Activated naive CD8-positive, alpha-beta T cell (primary cell): ENCODE results near the gene CEMP1.

Experiments
- H3K27ac Mint-ChIP-seq: one replicate; pipeline ENCODE4 v1.8.0; 2021; ENCODE audit warnings: mixed read lengths
- H3K27me3 Mint-ChIP-seq: one replicate; pipeline ENCODE4 v1.8.0; 2021; ENCODE audit warnings: mixed read lengths
- H3K36me3 Mint-ChIP-seq: one replicate; pipeline ENCODE4 v1.8.0; 2021; ENCODE audit warnings: mixed read lengths
- H3K4me1 Mint-ChIP-seq: one replicate; pipeline ENCODE4 v1.8.0; 2021; ENCODE audit warnings: low read depth, mixed read lengths
- H3K4me3 Mint-ChIP-seq: one replicate; pipeline ENCODE4 v1.8.0; 2021; ENCODE audit warnings: mild to moderate bottlenecking, mixed read lengths
- H3K9me3 Mint-ChIP-seq: one replicate; pipeline ENCODE4 v1.8.0; 2021; ENCODE audit warnings: low read depth, mixed read lengths

Gene CEMP1

DNA sequence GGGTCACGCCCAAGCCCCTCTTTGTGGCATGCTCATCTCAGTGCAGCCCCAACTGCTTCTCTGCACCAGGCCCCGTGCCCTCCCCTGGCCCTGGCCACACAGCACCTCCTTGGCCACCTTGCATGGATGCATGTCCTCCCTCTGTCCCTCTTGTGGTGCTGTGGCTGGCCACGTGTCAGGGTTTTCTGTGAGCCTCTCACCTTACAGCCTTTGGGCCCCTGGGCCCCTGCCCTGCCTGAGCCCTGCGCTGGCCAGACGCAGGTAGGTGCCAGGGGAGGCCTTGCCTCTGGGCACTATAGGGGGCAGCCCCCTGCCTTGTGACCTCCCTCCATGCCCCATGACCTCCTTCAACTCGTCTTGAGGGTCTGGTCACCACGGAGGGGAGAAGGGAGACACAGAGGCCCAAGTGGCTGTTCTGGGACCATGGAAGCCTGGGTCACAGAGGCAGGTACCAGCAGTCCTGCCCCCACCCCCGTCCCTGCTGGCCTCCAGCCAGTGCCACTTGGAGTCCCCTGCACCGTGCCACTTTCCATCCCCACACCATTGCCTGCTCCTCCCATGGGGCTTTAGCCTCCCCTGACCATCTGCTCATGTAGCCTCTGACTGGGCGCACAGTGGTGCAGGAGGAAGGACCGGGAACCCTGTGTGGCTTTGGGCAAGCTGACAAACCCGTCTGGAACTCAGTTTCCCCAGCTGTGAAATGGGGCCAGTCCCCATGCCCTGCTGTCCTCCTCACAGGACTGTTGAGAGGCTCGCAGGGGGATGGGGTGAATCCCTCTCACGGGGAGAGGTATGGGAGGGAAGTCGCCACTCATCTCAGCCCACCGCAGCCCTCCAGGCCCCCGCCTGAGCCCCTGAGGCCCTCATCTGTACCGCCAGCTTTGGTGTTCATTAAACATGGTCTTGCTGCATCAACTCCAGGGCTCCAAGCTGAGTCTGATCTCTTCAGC, 29.0 kb downstream of the CEMP1 start:
- no peaks in the 10 kb centered on the region for H3K36me3 Mint-ChIP-seq
- H3K27ac Mint-ChIP-seq = no peak overlapping the region
- no peaks in the 10 kb centered on the region for H3K9me3 Mint-ChIP-seq
- H3K4me1 Mint-ChIP-seq = no peaks in the 10 kb centered on the region
- H3K27me3 Mint-ChIP-seq = no peaks in the 10 kb centered on the region
- no peak overlapping the region for H3K4me3 Mint-ChIP-seq

GRCh38 chr16:2500918-2501750, 30.1 kb downstream of the CEMP1 start:
- Mint-ChIP-seq H3K9me3 (no peaks in the 10 kb centered on the region), H3K36me3 (no peaks in the 10 kb centered on the region), H3K27ac (no peak overlapping the region), H3K4me3 (no peak overlapping the region), H3K4me1 (no peaks in the 10 kb centered on the region), H3K27me3 (no peaks in the 10 kb centered on the region)

DNA sequence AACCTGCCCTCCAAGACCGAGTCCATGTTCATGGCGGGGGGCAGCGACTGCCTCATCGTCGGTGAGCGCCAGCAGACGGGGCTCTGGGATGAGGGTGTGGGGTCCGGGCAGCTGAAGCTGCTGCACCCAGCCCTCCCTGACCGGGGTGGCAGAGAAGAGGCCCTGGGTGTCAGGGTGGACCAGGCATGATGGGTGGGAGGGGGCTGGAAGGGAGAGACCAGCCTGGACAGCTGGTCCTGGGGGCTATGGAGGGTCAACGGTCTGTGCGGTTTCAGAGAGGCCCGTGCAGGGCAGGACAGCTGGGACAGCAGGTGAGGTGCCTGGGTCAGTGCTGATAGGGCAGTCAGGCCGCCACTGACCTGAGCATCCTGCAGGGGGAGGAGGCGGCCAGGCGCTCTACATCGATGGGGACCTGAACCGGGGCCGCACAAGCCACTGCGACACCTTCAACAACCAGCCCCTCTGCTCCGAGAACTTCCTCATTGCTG, 30.7 kb downstream of the CEMP1 start:
- no peaks in the 10 kb centered on the region for H3K27me3 Mint-ChIP-seq
- no peak overlapping the region for H3K27ac Mint-ChIP-seq
- no peaks in the 10 kb centered on the region for H3K36me3 Mint-ChIP-seq
- no peak overlapping the region for H3K4me3 Mint-ChIP-seq
- no peaks in the 10 kb centered on the region for H3K9me3 Mint-ChIP-seq
- no peaks in the 10 kb centered on the region for H3K4me1 Mint-ChIP-seq

DNA sequence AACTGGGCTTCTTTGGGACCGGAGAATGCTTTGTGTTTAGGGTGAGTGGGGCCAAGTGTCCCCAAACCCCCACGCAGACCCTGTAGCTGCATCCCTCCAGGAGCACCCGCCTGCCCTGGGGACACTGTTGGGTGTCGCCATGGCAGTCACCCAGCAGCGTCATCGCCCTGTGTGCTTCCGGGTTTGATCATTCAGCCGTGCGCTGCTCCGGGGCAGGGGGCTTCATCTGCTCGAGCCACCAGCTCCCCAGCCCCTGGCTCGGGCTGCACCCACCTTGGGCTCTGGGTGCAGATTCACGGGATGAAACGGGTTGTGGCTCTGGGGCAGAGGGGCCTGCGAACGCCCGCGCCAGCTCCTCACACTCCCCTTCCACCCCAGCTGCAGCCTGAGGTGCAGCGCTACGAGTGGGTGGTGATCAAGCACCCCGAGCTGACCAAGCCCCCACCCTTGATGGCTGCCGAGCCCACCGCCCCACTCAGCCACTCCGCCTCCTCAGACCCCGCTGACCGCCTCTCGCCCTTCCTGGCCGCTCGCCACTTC, 31.2 kb downstream of the CEMP1 start:
- H3K36me3 Mint-ChIP-seq = no peaks in the 10 kb centered on the region
- no peak overlapping the region for H3K27ac Mint-ChIP-seq
- H3K4me1 Mint-ChIP-seq = no peaks in the 10 kb centered on the region
- H3K4me3 Mint-ChIP-seq = no peak overlapping the region
- H3K9me3 Mint-ChIP-seq = no peaks in the 10 kb centered on the region
- H3K27me3 Mint-ChIP-seq = no peaks in the 10 kb centered on the region

GRCh38 chr16:2499454-2499853, 31.8 kb downstream of the CEMP1 start:
- no peaks in the 10 kb centered on the region for H3K27me3 Mint-ChIP-seq
- no peak overlapping the region for H3K4me3 Mint-ChIP-seq
- H3K27ac Mint-ChIP-seq = no peak overlapping the region
- no peaks in the 10 kb centered on the region for H3K36me3 Mint-ChIP-seq
- H3K4me1 Mint-ChIP-seq = no peaks in the 10 kb centered on the region
- no peaks in the 10 kb centered on the region for H3K9me3 Mint-ChIP-seq

DNA sequence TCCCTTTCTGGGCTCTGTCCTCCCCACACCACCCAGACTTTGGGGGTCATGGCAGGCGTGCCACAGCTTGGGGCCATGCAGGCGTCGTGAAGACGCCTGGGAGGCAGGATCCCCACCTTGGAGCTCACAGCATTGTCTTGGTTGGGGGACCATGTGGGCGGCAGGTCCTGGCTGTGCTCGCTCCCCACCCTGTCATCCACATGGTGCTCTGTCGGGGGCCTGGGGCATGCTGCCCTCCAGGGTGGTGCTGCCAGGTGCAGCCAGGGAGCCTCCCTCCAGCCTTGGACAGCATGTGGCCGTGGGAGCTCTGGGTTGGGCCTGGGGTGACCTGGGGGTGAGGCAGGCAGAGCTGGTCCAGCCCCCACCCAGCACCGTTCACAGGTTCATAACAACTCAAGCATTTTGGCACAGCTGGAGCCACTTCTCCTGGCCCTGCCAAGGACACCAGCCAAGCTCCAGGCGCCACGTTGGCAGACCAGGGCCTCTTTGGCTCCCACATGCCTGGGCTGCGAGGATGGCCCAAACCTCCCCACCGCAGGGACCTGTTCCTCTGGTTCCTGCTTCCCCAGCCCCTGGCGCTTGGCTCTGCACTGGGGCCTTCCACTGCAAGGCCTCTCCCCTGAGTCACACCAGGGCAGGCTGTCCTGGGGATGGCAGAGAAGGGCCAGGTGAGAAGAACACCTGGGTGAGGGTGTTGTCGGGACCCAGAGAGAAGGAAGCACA, 32.5 kb downstream of the CEMP1 start:
- Mint-ChIP-seq H3K27me3 (no peaks in the 10 kb centered on the region), H3K9me3 (no peaks in the 10 kb centered on the region), H3K27ac (no peak overlapping the region), H3K4me3 (no peak overlapping the region), H3K4me1 (no peaks in the 10 kb centered on the region), H3K36me3 (no peaks in the 10 kb centered on the region)

- no peaks in the 10 kb centered on the region for H3K9me3 Mint-ChIP-seq
- no peak overlapping the region for H3K27ac Mint-ChIP-seq
- no peaks in the 10 kb centered on the region for H3K36me3 Mint-ChIP-seq
- no peaks in the 10 kb centered on the region for H3K27me3 Mint-ChIP-seq
- no peak overlapping the region for H3K4me3 Mint-ChIP-seq
- H3K4me1 Mint-ChIP-seq = no peaks in the 10 kb centered on the region
Observed at GRCh38 chr16:2497695-2498484, 33.3 kb downstream of the CEMP1 start.

DNA sequence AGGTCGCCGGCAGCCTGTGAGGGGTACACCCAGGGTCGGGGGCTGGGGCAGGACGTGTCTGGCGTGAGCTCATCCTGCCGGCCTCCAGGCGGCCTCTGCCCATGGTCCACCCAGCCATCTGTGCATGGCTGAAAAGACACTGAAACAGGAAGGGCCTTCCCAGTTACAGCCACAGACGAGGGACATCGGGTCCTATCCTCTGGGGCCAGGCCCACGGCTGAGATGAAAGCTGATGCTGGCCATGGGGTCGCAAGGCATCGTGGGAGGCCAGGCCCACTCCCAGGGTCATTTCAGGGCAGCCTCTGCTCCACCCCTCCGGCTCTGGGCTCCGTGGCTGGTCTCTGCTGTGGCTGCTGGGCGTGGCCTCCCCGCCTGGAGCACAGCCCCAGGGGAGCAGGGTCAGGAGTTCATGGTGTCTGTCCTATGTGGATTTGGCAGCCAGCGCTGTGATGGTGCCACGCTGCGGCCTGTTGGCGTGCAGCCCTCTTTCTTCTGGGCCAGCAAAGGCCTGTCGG, 34.0 kb downstream of the CEMP1 start:
- Mint-ChIP-seq H3K4me1 (no peaks in the 10 kb centered on the region), H3K9me3 (no peaks in the 10 kb centered on the region), H3K36me3 (no peaks in the 10 kb centered on the region), H3K27me3 (no peaks in the 10 kb centered on the region), H3K4me3 (no peak overlapping the region), H3K27ac (no peak overlapping the region)

DNA sequence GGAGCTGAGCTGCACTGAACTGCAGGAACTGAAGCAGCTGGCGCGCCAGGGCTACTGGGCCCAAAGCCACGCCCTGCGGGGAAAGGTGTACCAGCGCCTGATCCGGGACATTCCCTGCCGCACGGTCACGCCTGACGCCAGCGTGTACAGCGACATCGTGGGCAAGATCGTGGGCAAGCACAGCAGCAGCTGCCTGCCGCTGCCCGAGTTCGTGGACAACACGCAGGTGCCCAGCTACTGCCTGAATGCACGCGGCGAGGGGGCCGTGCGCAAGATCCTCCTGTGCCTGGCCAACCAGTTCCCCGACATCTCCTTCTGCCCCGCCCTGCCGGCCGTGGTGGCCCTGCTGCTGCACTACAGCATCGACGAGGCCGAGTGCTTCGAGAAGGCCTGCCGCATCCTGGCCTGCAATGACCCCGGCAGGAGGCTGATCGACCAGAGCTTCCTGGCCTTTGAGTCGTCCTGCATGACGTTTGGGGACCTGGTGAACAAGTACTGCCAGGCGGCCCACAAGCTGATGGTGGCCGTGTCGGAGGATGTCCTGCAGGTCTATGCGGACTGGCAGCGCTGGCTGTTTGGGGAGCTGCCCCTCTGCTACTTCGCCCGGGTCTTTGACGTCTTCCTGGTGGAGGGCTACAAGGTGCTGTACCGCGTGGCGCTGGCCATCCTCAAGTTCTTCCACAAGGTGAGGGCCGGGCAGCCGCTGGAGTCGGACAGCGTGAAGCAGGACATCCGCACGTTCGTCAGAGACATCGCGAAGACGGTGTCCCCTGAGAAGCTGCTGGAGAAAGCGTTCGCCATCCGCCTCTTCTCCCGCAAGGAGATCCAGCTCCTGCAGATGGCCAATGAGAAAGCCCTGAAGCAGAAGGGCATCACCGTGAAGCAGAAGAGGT, 34.7 kb downstream of the CEMP1 start:
- H3K4me3 Mint-ChIP-seq = no peak overlapping the region
- H3K36me3 Mint-ChIP-seq = no peaks in the 10 kb centered on the region
- H3K27ac Mint-ChIP-seq = no peak overlapping the region
- H3K4me1 Mint-ChIP-seq = no peaks in the 10 kb centered on the region
- no peaks in the 10 kb centered on the region for H3K9me3 Mint-ChIP-seq
- no peaks in the 10 kb centered on the region for H3K27me3 Mint-ChIP-seq

- H3K27me3 Mint-ChIP-seq = no peaks in the 10 kb centered on the region
- H3K4me3 Mint-ChIP-seq = no peak overlapping the region
- H3K27ac Mint-ChIP-seq = no peak overlapping the region
- no peaks in the 10 kb centered on the region for H3K4me1 Mint-ChIP-seq
- H3K9me3 Mint-ChIP-seq = no peaks in the 10 kb centered on the region
- H3K36me3 Mint-ChIP-seq = no peaks in the 10 kb centered on the region
Observed at GRCh38 chr16:2495041-2495440, 36.2 kb downstream of the CEMP1 start.

- H3K4me1 Mint-ChIP-seq = no peaks in the 10 kb centered on the region
- H3K27me3 Mint-ChIP-seq = no peaks in the 10 kb centered on the region
- H3K36me3 Mint-ChIP-seq = no peaks in the 10 kb centered on the region
Observed at GRCh38 chr16:2494616-2495015, 36.6 kb downstream of the CEMP1 start.

DNA sequence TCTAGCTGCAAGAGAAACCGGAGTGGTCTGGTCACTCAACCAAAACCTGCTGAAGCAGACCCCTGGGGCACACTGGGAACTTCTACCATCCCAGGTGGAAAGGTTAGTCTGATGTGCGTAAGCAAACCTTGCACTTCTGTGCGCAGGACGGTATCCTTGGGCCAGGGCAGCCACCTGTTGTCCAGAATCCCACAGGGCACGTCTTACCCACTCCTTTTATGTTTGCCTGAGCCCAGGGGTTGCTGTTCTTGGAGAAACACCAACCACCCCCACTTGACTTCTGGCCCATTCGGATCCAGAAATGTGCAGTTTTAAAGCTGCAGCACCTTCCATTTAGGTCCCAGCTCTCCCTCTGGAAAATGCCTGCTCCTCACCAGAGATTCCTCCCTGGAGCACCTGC, 37.6 kb downstream of the CEMP1 start:
- Mint-ChIP-seq H3K9me3 (no peaks in the 10 kb centered on the region), H3K36me3 (no peaks in the 10 kb centered on the region), H3K4me1 (no peaks in the 10 kb centered on the region), H3K27ac (no peak overlapping the region), H3K27me3 (no peaks in the 10 kb centered on the region), H3K4me3 (no peak overlapping the region)

More at GRCh38 chr16:2494616-2495015, 36.6 kb downstream of the CEMP1 start:
- H3K4me3 Mint-ChIP-seq = no peak overlapping the region
- no peaks in the 10 kb centered on the region for H3K9me3 Mint-ChIP-seq
- H3K27ac Mint-ChIP-seq = no peak overlapping the region

GRCh38 chr16:2492292-2492691, 38.9 kb downstream of the CEMP1 start:
- no peaks in the 10 kb centered on the region for H3K9me3 Mint-ChIP-seq
- H3K4me3 Mint-ChIP-seq = no peak overlapping the region
- no peak overlapping the region for H3K27ac Mint-ChIP-seq
- H3K36me3 Mint-ChIP-seq = no peaks in the 10 kb centered on the region
- peaks cover 4% of the 10 kb centered on the region for H3K4me1 Mint-ChIP-seq
- H3K27me3 Mint-ChIP-seq = no peaks in the 10 kb centered on the region
